ENCODE data around the gene SAP25.

SAP25 gene

GRCh38 chr7:100590077-100590737 is 16.5 kb upstream of the SAP25 start:
- no peak for TF ChIP-seq CTCF (IDR thresholded peaks at IDR 0.05; ENCODE audit: extremely low read depth, missing control alignments)
- no peak for DNase-seq (ENCODE audit: low spot score)

- DNase-seq (ENCODE audit: low spot score) = no peak
- no peak for TF ChIP-seq CTCF (IDR thresholded peaks at IDR 0.05; ENCODE audit: extremely low read depth, missing control alignments)
Observed at GRCh38 chr7:100589341-100589947, 15.7 kb upstream of the SAP25 start.

GRCh38 chr7:100588438-100588837 is 14.7 kb upstream of the SAP25 start:
- no peak for DNase-seq (ENCODE audit: low spot score)
- peak; percentile 23 for TF ChIP-seq CTCF (IDR thresholded peaks at IDR 0.05; ENCODE audit: extremely low read depth, missing control alignments)

GRCh38 chr7:100586266-100587025 is 12.7 kb upstream of the SAP25 start, which contains the start of gene FBXO24:
Gene FBXO24, plus strand, starts transcription at chr7:100586328. Its CDS starts 298 bp downstream, at chr7:100586626.
- peak; percentile 99 for DNase-seq (ENCODE audit: low spot score)
- no peak for TF ChIP-seq CTCF (IDR thresholded peaks at IDR 0.05; ENCODE audit: extremely low read depth, missing control alignments)

- peak; percentile 79 for DNase-seq (ENCODE audit: low spot score)
- TF ChIP-seq CTCF (IDR thresholded peaks at IDR 0.05; ENCODE audit: extremely low read depth, missing control alignments) = no peak
Observed at GRCh38 chr7:100585511-100586265, 12.0 kb upstream of the SAP25 start, which contains the start of gene LRCH4. Gene LRCH4, minus strand, starts transcription at chr7:100586129. Its CDS starts 29 bp downstream, at chr7:100586100.

GRCh38 chr7:100584683-100585510 is 11.2 kb upstream of the SAP25 start:
- no peak for DNase-seq (ENCODE audit: low spot score)

More at GRCh38 chr7:100584683-100585510, 11.2 kb upstream of the SAP25 start:
- no peak for TF ChIP-seq CTCF (IDR thresholded peaks at IDR 0.05; ENCODE audit: extremely low read depth, missing control alignments)
